Glutamatergic neuron (in vitro differentiated cells): ENCODE measurements around the gene HEYL. TPM values are rescaled to one million over a fixed set of nuclear protein-coding genes. Genes with fewer than 3 reads are reported as not detected.

Source experiments
- DNase-seq: peaks from one replicate; pipeline ENCODE4 v3.0.0; 2022
- H3K27ac Mint-ChIP-seq: one replicate; pipeline ENCODE4 v1.8.0; 2020; ENCODE audit warnings: mild to moderate bottlenecking, mixed read lengths, inconsistent platforms; ENCODE audit not compliant: unreplicated experiment
- H3K27me3 Mint-ChIP-seq: one replicate; pipeline ENCODE4 v1.8.0; 2020; ENCODE audit warnings: mild to moderate bottlenecking, moderate library complexity, mixed read lengths, inconsistent platforms; ENCODE audit not compliant: unreplicated experiment
- H3K36me3 Mint-ChIP-seq: one replicate; pipeline ENCODE4 v1.8.0; 2020; ENCODE audit warnings: mild to moderate bottlenecking, mixed read lengths, inconsistent platforms; ENCODE audit not compliant: unreplicated experiment
- H3K4me1 Mint-ChIP-seq: one replicate; pipeline ENCODE4 v1.8.0; 2020; ENCODE audit warnings: mild to moderate bottlenecking, low read depth, mixed read lengths, inconsistent platforms; ENCODE audit not compliant: unreplicated experiment
- H3K4me3 Mint-ChIP-seq: one replicate; pipeline ENCODE4 v1.8.0; 2020; ENCODE audit warnings: mild to moderate bottlenecking, mixed read lengths, inconsistent platforms; ENCODE audit not compliant: unreplicated experiment
- H3K9me3 Mint-ChIP-seq: one replicate; pipeline ENCODE4 v1.8.0; 2020; ENCODE audit warnings: mild to moderate bottlenecking, moderate library complexity, mixed read lengths, inconsistent platforms; ENCODE audit not compliant: unreplicated experiment
- total RNA-seq: library from RNA; stranded (reverse); fragmentation: NEBNext Ultra II Directional; extraction: Animal tissue kit (Norgen Biotek cat#: 25700); gene quantifications from one replicate; pipeline ENCODE4 v1.2.1, GENCODE V29; 2021; ENCODE audit not compliant: unreplicated experiment
- TF ChIP-seq, protein P1 (sequence below): fragments of 200-600 bp; sonication (generic); IDR thresholded peaks from one replicate; pipeline ENCODE4 v1.5.0; 2021; ENCODE audit not compliant: partially characterized antibody, unreplicated experiment

HEYL gene
- total RNA-seq, 1 donor from 2014 or later: 9.0 TPM

DNA sequence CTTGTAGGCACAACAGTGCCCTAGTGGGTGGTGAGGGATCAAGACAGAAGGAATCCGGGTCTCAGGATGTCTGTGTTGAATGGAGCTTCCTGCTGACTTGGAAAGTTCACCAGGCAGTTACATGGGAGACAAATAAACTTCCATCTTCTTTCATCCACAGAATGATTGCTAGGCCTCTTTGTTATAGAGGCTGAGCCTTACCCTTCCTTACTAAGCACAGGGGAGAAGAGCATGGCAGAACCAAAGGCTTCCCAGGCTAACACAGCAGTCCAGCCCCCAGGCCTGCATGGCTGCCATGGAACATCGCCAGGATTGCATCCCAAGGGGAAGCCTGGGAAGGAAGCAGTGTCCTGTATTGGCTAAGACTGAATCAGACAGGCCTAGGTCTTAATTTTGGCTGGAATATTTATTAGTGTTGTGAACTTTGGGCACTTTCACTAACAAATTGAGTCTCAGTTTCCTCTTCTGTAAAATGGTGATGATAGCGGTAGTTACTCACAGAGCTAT lies 18.7 kb downstream of the HEYL start:
- DNase-seq: no peak
- Mint-ChIP-seq H3K36me3 (peaks cover 14% of the 10 kb centered on the region), H3K27ac (no peak overlapping the region), H3K9me3 (peaks cover 2% of the 10 kb centered on the region), H3K27me3 (peaks cover 9% of the 10 kb centered on the region), H3K4me3 (no peak overlapping the region), H3K4me1 (peaks cover 4% of the 10 kb centered on the region)
- TF ChIP-seq, protein P1, sequence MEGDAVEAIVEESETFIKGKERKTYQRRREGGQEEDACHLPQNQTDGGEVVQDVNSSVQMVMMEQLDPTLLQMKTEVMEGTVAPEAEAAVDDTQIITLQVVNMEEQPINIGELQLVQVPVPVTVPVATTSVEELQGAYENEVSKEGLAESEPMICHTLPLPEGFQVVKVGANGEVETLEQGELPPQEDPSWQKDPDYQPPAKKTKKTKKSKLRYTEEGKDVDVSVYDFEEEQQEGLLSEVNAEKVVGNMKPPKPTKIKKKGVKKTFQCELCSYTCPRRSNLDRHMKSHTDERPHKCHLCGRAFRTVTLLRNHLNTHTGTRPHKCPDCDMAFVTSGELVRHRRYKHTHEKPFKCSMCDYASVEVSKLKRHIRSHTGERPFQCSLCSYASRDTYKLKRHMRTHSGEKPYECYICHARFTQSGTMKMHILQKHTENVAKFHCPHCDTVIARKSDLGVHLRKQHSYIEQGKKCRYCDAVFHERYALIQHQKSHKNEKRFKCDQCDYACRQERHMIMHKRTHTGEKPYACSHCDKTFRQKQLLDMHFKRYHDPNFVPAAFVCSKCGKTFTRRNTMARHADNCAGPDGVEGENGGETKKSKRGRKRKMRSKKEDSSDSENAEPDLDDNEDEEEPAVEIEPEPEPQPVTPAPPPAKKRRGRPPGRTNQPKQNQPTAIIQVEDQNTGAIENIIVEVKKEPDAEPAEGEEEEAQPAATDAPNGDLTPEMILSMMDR: no peak

DNA sequence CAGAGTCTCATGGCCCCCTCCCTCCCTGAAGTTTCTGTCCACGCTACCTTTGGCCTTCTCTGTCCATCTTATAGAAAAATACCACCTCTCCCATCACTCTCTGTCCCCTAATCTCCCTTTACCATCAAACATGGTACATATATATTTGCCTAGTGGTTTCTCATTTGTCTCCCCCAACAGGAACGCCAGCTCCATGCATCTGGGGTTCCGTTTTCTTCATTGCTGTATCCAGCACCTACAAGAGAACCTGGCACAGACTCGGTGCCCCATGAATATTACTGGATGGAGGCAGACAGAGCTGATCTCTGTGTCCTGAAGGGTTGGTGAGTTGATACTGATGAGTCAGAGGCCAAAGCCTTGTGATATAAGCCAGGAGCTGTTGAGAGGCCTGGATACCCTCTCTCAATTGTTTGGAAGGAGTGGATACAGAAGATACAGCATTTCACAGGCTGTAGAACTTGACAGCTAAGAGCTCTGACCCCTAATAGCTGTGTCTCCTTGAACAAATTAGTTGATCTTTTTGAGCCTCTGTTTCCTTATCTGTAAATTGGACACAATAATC lies 21.9 kb downstream of the HEYL start:
- Mint-ChIP-seq H3K4me1 (no peaks in the 10 kb centered on the region), H3K4me3 (no peak overlapping the region), H3K9me3 (peaks cover 3% of the 10 kb centered on the region), H3K27ac (no peak overlapping the region), H3K27me3 (peaks cover 5% of the 10 kb centered on the region), H3K36me3 (no peaks in the 10 kb centered on the region)
- DNase-seq: no peak
- TF ChIP-seq, protein P1: no peak

DNA sequence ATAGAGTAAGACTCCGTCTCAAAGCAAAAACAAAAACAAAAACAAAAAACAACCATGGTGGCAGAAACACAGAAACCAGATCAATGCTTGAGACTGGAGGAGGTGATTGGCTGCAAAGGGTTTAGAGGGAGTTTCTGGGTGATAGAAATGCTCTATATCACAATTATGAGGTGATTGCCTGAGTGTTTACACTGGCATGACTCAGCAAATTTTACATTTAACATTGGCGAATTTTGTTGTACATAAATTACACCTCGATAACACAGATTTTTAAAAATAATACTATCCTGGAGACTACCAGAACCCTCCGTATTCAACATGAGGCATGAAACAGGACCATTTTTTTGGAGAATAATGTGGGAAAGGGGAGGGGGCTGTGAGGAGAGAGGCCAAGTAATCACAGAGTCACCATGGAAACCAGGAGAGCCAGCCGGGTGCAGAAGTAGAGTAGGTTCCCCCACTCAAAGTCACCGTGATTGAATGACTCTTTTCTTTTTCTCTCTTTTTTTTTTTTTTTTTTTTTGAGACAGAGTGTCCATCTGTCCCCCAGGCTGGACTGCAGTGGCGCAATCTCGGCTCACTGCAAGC lies 24.3 kb downstream of the HEYL start:
- Mint-ChIP-seq H3K27me3 (peaks cover 5% of the 10 kb centered on the region), H3K4me3 (no peak overlapping the region), H3K4me1 (no peaks in the 10 kb centered on the region), H3K36me3 (no peaks in the 10 kb centered on the region), H3K27ac (no peak overlapping the region), H3K9me3 (peaks cover 1% of the 10 kb centered on the region)
- TF ChIP-seq, protein P1: no peak
- no peak for DNase-seq

DNA sequence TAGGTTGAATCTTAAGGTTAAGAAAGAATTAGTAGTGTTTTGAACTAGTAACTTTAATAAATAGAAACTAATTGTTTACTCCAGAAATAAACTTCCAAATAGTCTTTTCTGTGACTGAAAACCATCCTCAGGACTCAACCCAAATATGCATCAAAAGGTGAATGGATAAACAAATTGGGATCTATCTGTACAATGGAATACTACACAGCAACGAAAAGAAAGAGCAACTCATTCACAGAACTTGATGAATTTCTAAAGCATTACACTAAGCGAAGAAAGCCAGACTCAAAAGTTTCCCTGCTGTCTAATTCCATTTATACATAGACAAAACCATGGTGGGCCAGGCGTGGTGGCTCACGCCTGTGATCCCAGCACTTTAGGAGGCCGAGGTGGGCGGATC lies 25.0 kb downstream of the HEYL start:
- H3K4me3 Mint-ChIP-seq: no peak overlapping the region
- TF ChIP-seq, protein P1: no peak
- H3K9me3 Mint-ChIP-seq: peaks cover 1% of the 10 kb centered on the region
- H3K4me1 Mint-ChIP-seq: no peaks in the 10 kb centered on the region
- H3K27me3 Mint-ChIP-seq: peaks cover 6% of the 10 kb centered on the region
- DNase-seq: no peak
- H3K27ac Mint-ChIP-seq: no peak overlapping the region
- no peaks in the 10 kb centered on the region for H3K36me3 Mint-ChIP-seq

DNA sequence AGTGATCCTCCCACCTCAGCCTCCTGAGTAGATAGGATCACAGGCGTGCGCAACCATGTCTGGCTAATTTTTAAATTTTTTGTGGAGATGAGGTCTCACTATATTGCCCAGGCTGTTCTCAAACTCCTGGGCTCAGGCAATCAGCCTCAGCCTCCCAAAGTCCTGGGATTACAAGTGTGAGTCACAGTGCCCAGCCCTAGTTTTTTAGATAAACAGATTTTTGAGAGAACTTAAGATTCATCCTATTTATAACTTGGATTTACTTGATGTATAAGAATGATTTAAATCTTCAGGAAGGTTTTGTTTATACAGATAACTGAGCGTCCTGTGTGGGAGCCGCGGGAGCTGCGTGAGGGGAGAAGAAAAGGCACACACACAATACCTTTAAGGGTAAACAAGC lies 26.2 kb downstream of the HEYL start:
- Mint-ChIP-seq H3K4me3 (no peak overlapping the region), H3K27ac (no peak overlapping the region), H3K27me3 (peaks cover 10% of the 10 kb centered on the region), H3K9me3 (peaks cover 1% of the 10 kb centered on the region), H3K36me3 (no peaks in the 10 kb centered on the region), H3K4me1 (no peaks in the 10 kb centered on the region)
- TF ChIP-seq, protein P1: no peak
- no peak for DNase-seq
